Right lobe of liver (tissue), 4 donors: ENCODE data around the gene CDC73.

Experiments used
- POLR2A ChIP-seq: fragments of 450-650 bp; IDR thresholded peaks from one replicate; pipeline ENCODE4 v1.6.1; 2017; ENCODE audit warnings: antibody characterized with exemption, mild to moderate bottlenecking
- TF ChIP-seq, protein P1 (sequence below), 4 donors: fragments of 200-600 bp in 3 of 4; fragments of 450-650 bp in 1 of 4; IDR thresholded peaks; one replicate each; pipeline versions ENCODE4 v1.5.1 to v1.8.0; 2016 to 2022; ENCODE audit warnings: antibody characterized with exemption in 4 of 4, mild to moderate bottlenecking in 2 of 4
- donor health status: DM: no; HTN: no; CAD: no.
- donor health status: DM: no; HTN: no; CAD: no.
- donor health status: DM: no; HTN: yes; CAD: no.

- TF ChIP-seq, protein P1, sequence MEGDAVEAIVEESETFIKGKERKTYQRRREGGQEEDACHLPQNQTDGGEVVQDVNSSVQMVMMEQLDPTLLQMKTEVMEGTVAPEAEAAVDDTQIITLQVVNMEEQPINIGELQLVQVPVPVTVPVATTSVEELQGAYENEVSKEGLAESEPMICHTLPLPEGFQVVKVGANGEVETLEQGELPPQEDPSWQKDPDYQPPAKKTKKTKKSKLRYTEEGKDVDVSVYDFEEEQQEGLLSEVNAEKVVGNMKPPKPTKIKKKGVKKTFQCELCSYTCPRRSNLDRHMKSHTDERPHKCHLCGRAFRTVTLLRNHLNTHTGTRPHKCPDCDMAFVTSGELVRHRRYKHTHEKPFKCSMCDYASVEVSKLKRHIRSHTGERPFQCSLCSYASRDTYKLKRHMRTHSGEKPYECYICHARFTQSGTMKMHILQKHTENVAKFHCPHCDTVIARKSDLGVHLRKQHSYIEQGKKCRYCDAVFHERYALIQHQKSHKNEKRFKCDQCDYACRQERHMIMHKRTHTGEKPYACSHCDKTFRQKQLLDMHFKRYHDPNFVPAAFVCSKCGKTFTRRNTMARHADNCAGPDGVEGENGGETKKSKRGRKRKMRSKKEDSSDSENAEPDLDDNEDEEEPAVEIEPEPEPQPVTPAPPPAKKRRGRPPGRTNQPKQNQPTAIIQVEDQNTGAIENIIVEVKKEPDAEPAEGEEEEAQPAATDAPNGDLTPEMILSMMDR (IDR thresholded peaks at IDR 0.05) = no peak
- TF ChIP-seq POLR2A = no peak
Measured at GRCh38 chr1:193299038-193299437, 177.2 kb downstream of the CDC73 start.
